Stimulated activated CD8-positive, alpha-beta memory T cell treated with anti-CD3 and anti-CD28 coated beads, Interleukin-15, amount 100 ng/mL, for 24 hours (primary cell): ENCODE data around the gene TRIM16.
"Not testable (repeated sequence)": the region's sequence is repeated elsewhere in the genome, so short reads cannot be mapped to it uniquely, and the experiment has no call there.

Experiments used
- DNase-seq: peaks from one replicate; pipeline ENCODE4 v3.0.0-alpha.2; 2020; ENCODE audit warnings: low read depth

TRIM16 gene

DNA sequence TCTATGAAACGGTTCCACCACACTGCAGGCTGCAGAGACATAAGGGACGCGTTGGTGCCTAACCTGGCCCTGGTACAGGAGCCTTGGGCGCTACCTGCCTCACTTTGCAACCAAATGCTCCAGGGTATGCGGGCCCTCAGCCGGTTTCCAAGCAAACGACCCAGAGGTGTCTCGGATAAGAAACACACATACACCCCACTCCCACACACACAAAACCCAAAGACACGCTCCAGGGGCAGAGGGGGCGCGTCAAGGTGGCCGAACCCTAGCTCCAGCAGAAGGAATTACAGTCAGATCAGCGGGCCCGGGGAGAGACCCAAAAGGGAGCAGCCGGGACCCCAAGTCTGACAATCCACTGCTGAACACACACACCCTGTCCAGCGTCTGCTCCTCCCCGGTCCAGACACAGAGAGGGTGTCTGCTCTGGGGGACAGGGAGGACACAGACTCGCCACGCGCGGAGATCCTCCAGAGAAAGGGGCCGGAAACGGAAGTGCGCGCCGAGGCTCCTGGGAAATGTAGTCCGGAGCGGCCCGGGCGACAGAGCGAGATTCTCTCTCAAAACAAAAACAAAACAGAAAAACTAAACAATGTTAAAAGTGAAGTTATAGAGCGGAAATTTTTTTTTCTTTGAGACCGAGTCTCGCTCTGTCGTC lies at the start of gene TRIM16:
Gene TRIM16 (minus strand): TSS at position 488 of the 655 bp plus-strand sequence. CDS start 32,702 bp downstream, outside the sequence.
- DNase-seq = peak; percentile 59

GRCh38 chr17:15733174-15733789 lies 49.2 kb upstream of the TRIM16 start:
- not testable (repeated sequence) for DNase-seq

GRCh38 chr17:15731900-15732299 lies 47.8 kb upstream of the TRIM16 start, which contains the start of gene TBC1D26:
TBC1D26 (plus strand) TSS chr17:15732283; CDS start chr17:15735349, 3,066 bp downstream.
- DNase-seq = not testable (repeated sequence)

DNA sequence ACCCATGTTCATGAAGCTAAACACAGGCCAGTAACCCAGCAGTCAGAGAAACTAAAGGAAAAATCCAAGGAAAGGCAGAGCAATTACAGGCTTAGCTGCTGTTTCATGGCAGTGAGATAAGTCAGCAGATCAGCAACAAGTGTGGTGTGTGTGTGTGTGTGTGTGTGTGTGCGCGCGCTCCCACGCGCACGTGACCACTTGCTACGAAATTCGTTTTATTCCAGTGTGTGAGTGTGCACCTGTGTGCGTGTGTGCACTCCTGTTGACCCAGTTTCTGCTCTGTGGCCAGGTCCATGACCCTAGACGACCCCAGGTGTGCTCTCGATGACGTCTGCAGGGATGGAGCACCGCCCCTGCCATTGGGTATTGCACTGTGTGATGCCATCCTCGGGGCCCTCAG lies 46.4 kb upstream of the TRIM16 start:
- not testable (repeated sequence) for DNase-seq

DNA sequence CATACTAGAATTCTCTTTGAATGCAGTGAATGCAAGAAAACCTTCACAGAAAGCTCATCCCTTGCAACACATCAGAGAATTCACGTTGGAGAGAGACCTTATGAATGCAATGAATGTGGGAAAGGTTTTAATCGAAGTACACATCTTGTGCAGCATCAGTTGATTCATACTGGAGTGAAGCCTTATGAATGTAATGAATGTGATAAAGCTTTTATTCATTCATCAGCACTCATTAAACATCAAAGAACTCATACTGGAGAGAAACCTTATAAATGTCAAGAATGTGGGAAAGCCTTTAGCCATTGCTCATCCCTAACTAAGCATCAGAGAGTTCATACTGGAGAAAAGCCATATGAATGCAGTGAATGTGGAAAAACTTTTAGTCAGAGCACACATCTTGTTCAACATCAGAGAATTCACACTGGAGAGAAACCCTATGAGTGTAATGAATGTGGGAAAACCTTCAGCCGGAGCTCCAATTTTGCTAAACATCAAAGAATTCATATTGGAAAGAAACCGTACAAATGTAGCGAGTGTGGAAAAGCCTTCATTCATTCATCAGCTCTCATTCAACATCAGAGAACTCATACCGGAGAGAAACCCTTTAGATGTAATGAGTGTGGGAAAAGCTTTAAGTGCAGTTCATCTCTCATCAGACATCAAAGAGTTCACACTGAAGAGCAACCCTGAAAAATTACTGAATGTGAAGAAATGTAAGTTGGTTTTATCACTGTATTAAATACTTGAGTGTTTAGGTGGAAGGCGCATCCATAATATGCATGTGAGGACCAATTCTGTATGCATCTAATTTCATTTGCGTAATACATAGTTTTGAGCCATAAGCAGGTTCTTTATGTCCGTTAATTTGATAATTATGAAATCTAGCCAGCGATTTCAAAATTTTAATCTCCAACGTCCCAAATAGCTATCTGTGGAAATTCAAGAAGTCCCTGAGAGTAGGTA lies 32.8 kb upstream of the TRIM16 start:
- not testable (repeated sequence) for DNase-seq

GRCh38 chr17:15708879-15709278 lies 24.8 kb upstream of the TRIM16 start:
- DNase-seq = not testable (repeated sequence)

- not testable (repeated sequence) for DNase-seq
Observed at GRCh38 chr17:15704813-15705212, 20.7 kb upstream of the TRIM16 start.

- not testable (repeated sequence) for DNase-seq
Observed at GRCh38 chr17:15704239-15704638, 20.1 kb upstream of the TRIM16 start.

GRCh38 chr17:15699937-15700336 lies 15.8 kb upstream of the TRIM16 start:
- not testable (repeated sequence) for DNase-seq

- peak; percentile 82 for DNase-seq
Observed at GRCh38 chr17:15699413-15699924, 15.4 kb upstream of the TRIM16 start, which contains the start of gene ZNF286A. ZNF286A (plus strand) TSS chr17:15699752; CDS start chr17:15700330, 578 bp downstream.

GRCh38 chr17:15698967-15699366 lies 14.9 kb upstream of the TRIM16 start:
- DNase-seq = not testable (repeated sequence)

- DNase-seq = not testable (repeated sequence)
Observed at GRCh38 chr17:15687494-15687893, 3.4 kb upstream of the TRIM16 start.

DNA sequence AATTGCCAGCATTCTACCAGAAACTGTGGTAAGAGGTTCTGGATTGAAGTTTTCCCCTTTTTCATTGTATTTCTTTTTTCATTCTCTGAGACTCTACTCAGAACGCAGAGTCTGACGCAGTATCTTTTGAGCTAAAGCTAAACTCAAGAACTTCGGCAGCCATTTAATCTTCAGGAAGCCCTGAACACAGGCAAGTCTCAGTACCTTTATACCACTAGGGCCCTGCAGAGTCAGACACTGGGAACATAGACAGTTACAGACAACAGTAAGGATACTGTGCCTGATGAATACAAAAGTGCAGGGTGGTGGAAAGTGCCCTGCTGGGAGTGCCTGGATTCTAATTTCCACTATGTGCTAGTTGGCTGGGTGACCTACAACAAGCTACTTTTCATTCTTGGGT lies 976 bp downstream of the TRIM16 start:
- not testable (repeated sequence) for DNase-seq

DNA sequence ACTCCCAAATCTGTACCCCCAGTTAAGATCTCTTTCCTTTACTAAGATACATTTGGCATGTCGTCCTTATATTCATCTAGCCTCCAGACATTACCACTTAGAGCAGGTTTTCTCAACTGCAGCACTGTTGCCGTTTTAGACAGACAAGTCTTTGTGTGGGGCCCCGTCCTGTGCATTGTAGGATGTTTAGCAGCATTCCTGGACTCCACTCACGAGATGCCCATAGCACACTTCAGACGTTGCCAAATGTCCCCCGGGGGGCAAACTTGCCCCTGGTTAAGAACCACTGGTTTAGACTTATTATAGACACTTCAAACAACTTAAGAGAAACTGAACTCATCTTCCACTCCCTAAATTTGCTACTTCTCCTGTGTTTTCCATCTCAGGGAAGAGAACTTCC lies 8.1 kb downstream of the TRIM16 start:
- not testable (repeated sequence) for DNase-seq

GRCh38 chr17:15674640-15675039 lies 9.5 kb downstream of the TRIM16 start:
- DNase-seq = not testable (repeated sequence)

- DNase-seq = not testable (repeated sequence)
Observed at GRCh38 chr17:15669526-15669925, 14.6 kb downstream of the TRIM16 start.

GRCh38 chr17:15663691-15664090 lies 20.4 kb downstream of the TRIM16 start:
- DNase-seq = no peak

- DNase-seq = no peak
Observed at GRCh38 chr17:15663176-15663575, 20.9 kb downstream of the TRIM16 start.

DNA sequence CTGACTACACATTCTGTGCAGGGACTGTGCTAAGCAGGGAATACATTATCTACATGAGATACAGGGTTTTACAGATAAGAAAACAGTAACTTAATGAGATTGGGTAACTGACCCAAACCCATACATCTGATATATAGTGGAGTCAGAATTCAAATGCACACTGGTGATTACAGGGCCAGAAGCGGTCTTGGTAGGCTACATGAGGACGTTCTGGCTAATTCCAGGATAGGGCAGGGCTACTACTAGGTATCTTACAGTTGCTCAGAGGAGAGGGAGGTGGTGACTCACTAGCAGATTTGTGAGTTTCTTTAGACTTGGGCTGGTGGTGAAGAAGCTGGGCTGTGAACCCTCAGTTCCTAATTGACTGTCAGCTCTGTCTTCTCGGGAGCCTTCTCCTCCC lies 21.4 kb downstream of the TRIM16 start:
- DNase-seq = no peak

DNA sequence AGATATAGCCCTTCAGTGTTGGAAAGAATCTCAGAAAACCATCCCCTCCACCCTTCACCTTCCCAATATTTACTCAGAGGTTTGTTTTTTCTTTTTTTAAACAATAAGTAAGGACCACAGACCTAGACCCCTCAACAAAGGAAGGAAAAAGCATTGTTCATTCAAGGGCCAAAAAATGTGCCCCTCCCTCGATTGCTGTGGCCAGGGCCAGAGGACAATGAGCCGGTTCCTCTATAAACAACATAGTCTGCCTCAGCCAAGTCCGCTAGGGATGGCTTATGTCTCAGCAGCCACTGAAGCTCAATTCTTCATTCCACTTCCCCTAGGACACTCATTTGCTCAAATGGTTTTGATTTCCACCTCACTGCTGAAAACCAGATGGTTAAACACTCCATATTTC lies 24.0 kb downstream of the TRIM16 start:
- DNase-seq = no peak

DNA sequence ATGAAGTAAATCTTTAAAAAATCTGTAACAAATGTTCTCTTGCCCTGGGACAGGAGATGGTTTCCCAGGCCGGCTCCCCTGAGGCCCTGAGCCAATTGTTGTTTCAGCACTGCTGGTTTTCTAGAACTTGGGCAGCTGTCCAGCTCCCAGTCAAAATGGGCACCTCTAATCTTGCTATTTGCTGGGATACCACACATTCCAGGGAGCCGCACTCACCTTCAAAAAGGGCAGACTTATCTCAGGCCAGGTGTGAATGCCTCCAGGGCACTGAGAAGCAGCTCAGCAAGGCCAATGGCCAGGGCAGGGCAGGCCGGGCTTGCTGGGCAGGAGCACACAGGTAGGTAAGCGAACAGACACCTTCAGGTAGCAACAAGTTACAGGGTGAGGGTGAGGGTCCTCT lies 24.4 kb downstream of the TRIM16 start:
- DNase-seq = no peak

GRCh38 chr17:15659236-15659635 lies 24.9 kb downstream of the TRIM16 start:
- DNase-seq = no peak
